ENCODE results near the gene IL5. TPM values are rescaled to one million over a fixed set of nuclear protein-coding genes. Genes with fewer than 3 reads are reported as not detected.

IL5 gene
- total and polyA plus RNA-seq, 2 of the 13 experiments (the other 11 are each of a cell fraction or from before 2014, with no cell fraction given), result not detected

DNA sequence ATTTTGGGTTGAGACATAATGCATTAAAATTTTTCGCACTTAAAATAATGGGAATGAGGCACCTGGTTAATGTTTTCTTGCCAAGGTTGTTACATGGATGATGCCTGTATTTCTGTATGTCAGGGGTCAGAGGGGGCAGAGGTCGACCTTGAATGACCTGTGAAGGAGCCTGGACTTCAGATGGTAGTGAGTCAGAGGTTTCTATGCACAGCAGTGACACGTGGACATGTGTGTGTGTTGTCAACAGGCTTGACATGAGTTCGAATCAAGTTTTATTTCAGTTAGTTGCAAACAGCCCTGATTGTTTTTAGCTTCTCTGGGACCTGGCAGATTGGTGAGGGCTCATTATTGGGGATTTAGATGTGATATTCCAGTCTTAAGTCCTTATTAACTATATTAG, 3.6 kb downstream of the IL5 start (continued):
- TF ChIP-seq, protein P1, sequence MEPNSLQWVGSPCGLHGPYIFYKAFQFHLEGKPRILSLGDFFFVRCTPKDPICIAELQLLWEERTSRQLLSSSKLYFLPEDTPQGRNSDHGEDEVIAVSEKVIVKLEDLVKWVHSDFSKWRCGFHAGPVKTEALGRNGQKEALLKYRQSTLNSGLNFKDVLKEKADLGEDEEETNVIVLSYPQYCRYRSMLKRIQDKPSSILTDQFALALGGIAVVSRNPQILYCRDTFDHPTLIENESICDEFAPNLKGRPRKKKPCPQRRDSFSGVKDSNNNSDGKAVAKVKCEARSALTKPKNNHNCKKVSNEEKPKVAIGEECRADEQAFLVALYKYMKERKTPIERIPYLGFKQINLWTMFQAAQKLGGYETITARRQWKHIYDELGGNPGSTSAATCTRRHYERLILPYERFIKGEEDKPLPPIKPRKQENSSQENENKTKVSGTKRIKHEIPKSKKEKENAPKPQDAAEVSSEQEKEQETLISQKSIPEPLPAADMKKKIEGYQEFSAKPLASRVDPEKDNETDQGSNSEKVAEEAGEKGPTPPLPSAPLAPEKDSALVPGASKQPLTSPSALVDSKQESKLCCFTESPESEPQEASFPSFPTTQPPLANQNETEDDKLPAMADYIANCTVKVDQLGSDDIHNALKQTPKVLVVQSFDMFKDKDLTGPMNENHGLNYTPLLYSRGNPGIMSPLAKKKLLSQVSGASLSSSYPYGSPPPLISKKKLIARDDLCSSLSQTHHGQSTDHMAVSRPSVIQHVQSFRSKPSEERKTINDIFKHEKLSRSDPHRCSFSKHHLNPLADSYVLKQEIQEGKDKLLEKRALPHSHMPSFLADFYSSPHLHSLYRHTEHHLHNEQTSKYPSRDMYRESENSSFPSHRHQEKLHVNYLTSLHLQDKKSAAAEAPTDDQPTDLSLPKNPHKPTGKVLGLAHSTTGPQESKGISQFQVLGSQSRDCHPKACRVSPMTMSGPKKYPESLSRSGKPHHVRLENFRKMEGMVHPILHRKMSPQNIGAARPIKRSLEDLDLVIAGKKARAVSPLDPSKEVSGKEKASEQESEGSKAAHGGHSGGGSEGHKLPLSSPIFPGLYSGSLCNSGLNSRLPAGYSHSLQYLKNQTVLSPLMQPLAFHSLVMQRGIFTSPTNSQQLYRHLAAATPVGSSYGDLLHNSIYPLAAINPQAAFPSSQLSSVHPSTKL (CRISPR knock-in tag; IDR thresholded peaks at IDR 0.05), result peak; percentile 68
- TF ChIP-seq, protein P2, sequence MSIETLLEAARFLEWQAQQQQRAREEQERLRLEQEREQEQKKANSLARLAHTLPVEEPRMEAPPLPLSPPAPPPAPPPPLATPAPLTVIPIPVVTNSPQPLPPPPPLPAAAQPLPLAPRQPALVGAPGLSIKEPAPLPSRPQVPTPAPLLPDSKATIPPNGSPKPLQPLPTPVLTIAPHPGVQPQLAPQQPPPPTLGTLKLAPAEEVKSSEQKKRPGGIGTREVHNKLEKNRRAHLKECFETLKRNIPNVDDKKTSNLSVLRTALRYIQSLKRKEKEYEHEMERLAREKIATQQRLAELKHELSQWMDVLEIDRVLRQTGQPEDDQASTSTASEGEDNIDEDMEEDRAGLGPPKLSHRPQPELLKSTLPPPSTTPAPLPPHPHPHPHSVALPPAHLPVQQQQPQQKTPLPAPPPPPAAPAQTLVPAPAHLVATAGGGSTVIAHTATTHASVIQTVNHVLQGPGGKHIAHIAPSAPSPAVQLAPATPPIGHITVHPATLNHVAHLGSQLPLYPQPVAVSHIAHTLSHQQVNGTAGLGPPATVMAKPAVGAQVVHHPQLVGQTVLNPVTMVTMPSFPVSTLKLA (IDR thresholded peaks at IDR 0.05), result peak; percentile 93
- TF ChIP-seq EP300 (IDR thresholded peaks at IDR 0.05; ENCODE audit: low read depth in 2 of 2, low read length in 2 of 2), result peak in 1 of 2 experiments; percentile 26; a peak in 1 of 4 replicates
- no peak for TF ChIP-seq EP300 (CRISPR knock-in tag; IDR thresholded peaks at IDR 0.05; ENCODE audit: borderline replicate concordance)
- TF ChIP-seq GATAD2A (CRISPR knock-in tag; IDR thresholded peaks at IDR 0.05), result 0 out of 2 replicates have a peak, but pooled peaks have one; percentile 39
- no peak for TF ChIP-seq ZNF34 (CRISPR knock-in tag; IDR thresholded peaks at IDR 0.05; ENCODE audit: borderline replicate concordance)
- TF ChIP-seq SAP130 (CRISPR knock-in tag; IDR thresholded peaks at IDR 0.05; ENCODE audit: low read depth), result peak; percentile 74
- peak; percentile 89 for TF ChIP-seq NR2F2 (IDR thresholded peaks at IDR 0.05; ENCODE audit: borderline replicate concordance, low read depth)
- TF ChIP-seq RARA (CRISPR knock-in tag; IDR thresholded peaks at IDR 0.05), result peak; percentile 85
- no peak for TF ChIP-seq DR1 (CRISPR knock-in tag; IDR thresholded peaks at IDR 0.05)
- TF ChIP-seq, protein P3, sequence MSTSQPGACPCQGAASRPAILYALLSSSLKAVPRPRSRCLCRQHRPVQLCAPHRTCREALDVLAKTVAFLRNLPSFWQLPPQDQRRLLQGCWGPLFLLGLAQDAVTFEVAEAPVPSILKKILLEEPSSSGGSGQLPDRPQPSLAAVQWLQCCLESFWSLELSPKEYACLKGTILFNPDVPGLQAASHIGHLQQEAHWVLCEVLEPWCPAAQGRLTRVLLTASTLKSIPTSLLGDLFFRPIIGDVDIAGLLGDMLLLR (CRISPR knock-in tag; IDR thresholded peaks at IDR 0.05), result no peak
- TF ChIP-seq, protein P4, sequence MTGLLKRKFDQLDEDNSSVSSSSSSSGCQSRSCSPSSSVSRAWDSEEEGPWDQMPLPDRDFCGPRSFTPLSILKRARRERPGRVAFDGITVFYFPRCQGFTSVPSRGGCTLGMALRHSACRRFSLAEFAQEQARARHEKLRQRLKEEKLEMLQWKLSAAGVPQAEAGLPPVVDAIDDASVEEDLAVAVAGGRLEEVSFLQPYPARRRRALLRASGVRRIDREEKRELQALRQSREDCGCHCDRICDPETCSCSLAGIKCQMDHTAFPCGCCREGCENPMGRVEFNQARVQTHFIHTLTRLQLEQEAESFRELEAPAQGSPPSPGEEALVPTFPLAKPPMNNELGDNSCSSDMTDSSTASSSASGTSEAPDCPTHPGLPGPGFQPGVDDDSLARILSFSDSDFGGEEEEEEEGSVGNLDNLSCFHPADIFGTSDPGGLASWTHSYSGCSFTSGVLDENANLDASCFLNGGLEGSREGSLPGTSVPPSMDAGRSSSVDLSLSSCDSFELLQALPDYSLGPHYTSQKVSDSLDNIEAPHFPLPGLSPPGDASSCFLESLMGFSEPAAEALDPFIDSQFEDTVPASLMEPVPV (CRISPR knock-in tag; IDR thresholded peaks at IDR 0.05), result no peak
- no peak for TF ChIP-seq POLR2G (IDR thresholded peaks at IDR 0.05; ENCODE audit: low read depth, low read length)
- peak; percentile 89; the same call in 2 of the 3 replicates for TF ChIP-seq MXI1 (IDR thresholded peaks at IDR 0.05; ENCODE audit: borderline replicate concordance, low read depth, low read length)
- TF ChIP-seq, protein P5, sequence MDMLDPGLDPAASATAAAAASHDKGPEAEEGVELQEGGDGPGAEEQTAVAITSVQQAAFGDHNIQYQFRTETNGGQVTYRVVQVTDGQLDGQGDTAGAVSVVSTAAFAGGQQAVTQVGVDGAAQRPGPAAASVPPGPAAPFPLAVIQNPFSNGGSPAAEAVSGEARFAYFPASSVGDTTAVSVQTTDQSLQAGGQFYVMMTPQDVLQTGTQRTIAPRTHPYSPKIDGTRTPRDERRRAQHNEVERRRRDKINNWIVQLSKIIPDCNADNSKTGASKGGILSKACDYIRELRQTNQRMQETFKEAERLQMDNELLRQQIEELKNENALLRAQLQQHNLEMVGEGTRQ (IDR thresholded peaks at IDR 0.05; ENCODE audit: low read depth, low read length), result no peak
- TF ChIP-seq, protein P5 (CRISPR knock-in tag; IDR thresholded peaks at IDR 0.05; ENCODE audit: borderline replicate concordance), result no peak
- peak; percentile 89 for TF ChIP-seq RXRB (CRISPR knock-in tag; IDR thresholded peaks at IDR 0.05; ENCODE audit: borderline replicate concordance)
- TF ChIP-seq CREB1 (IDR thresholded peaks at IDR 0.05), result peak; percentile 51; the same call in 1 of the 2 replicates
- TF ChIP-seq CREB1 (CRISPR knock-in tag; IDR thresholded peaks at IDR 0.05), result no peak
- no peak for TF ChIP-seq KLF11 (CRISPR knock-in tag; IDR thresholded peaks at IDR 0.05)
- TF ChIP-seq ZFP36L1 (CRISPR knock-in tag; IDR thresholded peaks at IDR 0.05), result no peak
- no peak for TF ChIP-seq MAFK (conservative IDR thresholded peaks at IDR 0.05 in 1 of 2, IDR thresholded peaks at IDR 0.05 in 1 of 2; ENCODE audit: low read length in 2 of 2)
- TF ChIP-seq NFIC (IDR thresholded peaks at IDR 0.05; ENCODE audit: low read length), result peak; percentile 33; the same call in 1 of the 2 replicates

Measured in HepG2 (cell line).